Caco-2 (cell line): ENCODE data around the gene GRPR. TPM values are rescaled to one million over a fixed set of nuclear protein-coding genes. Genes with fewer than 3 reads are reported as not detected.
"Not testable (repeated sequence)": the region's sequence is repeated elsewhere in the genome, so short reads cannot be mapped to it uniquely, and the experiment has no call there.

Source experiments
- BruUV-seq: library from RNA; stranded (reverse); fragments of 400-500 nt; replicated peaks from 2 replicates; lab custom pipeline; 2021; lab: Mats Ljungman, UMichigan
- CTCF ChIA-PET: fragments of 300-600 bp; sonication (Branson Sonifier 250); formaldehyde crosslinking; loops from one replicate; lab custom pipeline; 2022; ENCODE audit warnings: antibody characterized with exemption; lab: Charles Lee
- POLR2A ChIA-PET: fragments of 300-600 bp; sonication (Branson Sonifier 250); formaldehyde crosslinking; loops from one replicate; lab custom pipeline; 2022; ENCODE audit warnings: antibody characterized with exemption; lab: Charles Lee
- DNase-seq, 2 experiments: peaks; one replicate each; pipeline versions ENCODE4 v3.0.0 to v3.0.0-alpha.2; 2020 to 2022
- H3K27me3 ChIP-seq: replicated peaks from 2 replicates; pipeline ENCODE4 v1.6.0; 2011; ENCODE audit warnings: low read length; ENCODE audit not compliant: control insufficient read depth, insufficient read depth
- H3K36me3 ChIP-seq: 2 replicates; pipeline ENCODE4 v1.5.1; 2011; ENCODE audit warnings: low read length; ENCODE audit not compliant: control insufficient read depth, insufficient read depth
- H3K4me1 ChIP-seq: fragments of 250-450 bp; sonication (Bioruptor Pico); 2 replicates; pipeline ENCODE4 v1.5.1; 2020; ENCODE audit warnings: mild to moderate bottlenecking
- H3K4me3 ChIP-seq: 2 replicates; pipeline ENCODE4 v1.5.1; 2011; ENCODE audit warnings: low read depth, mild to moderate bottlenecking, control low read depth, low read length
- H3K9me3 ChIP-seq: fragments of 250-450 bp; sonication (Bioruptor Pico); 2 replicates; pipeline ENCODE4 v1.5.1; 2020; ENCODE audit warnings: mild to moderate bottlenecking, moderate library complexity
- H3K27ac Mint-ChIP-seq: one replicate; pipeline ENCODE4 v1.8.0; 2022; ENCODE audit warnings: mixed read lengths; ENCODE audit not compliant: unreplicated experiment
- H3K27me3 Mint-ChIP-seq: one replicate; pipeline ENCODE4 v1.8.0; 2022; ENCODE audit warnings: mixed read lengths; ENCODE audit not compliant: insufficient read depth, unreplicated experiment
- H3K36me3 Mint-ChIP-seq: one replicate; pipeline ENCODE4 v1.8.0; 2022; ENCODE audit warnings: mild to moderate bottlenecking, mixed read lengths; ENCODE audit not compliant: insufficient read depth, unreplicated experiment
- H3K4me1 Mint-ChIP-seq: one replicate; pipeline ENCODE4 v1.8.0; 2022; ENCODE audit warnings: low read depth, mixed read lengths; ENCODE audit not compliant: unreplicated experiment
- H3K4me3 Mint-ChIP-seq: one replicate; pipeline ENCODE4 v1.8.0; 2022; ENCODE audit warnings: mild to moderate bottlenecking, moderate library complexity, mixed read lengths; ENCODE audit not compliant: unreplicated experiment
- H3K9me3 Mint-ChIP-seq: one replicate; pipeline ENCODE4 v1.8.0; 2022; ENCODE audit warnings: mixed read lengths; ENCODE audit not compliant: unreplicated experiment
- CTCF ChIP-seq, 2 experiments: fragments of 200-600 bp in 1 of 2; IDR thresholded peaks; 1 replicate in 1 of 2; 2 replicates in 1 of 2; pipeline versions ENCODE4 v1.5.1 to v1.8.0; 2011 to 2022; ENCODE audit warnings: antibody characterized with exemption in 1 of 2, control low read depth in 1 of 2, inconsistent platforms in 1 of 2, low read depth in 1 of 2, low read length in 1 of 2, mild to moderate bottlenecking in 1 of 2, moderate library complexity in 1 of 2; ENCODE audit not compliant: insufficient read depth in 1 of 2, severe bottlenecking in 1 of 2, unreplicated experiment in 1 of 2
- intact Hi-C: fragments of 100-400 bp; cut with micrococcal nuclease; formaldehyde crosslinking; loops from one replicate; pipeline ENCODE4 v1.10.0; 2022; ENCODE audit not compliant: unreplicated experiment
- total RNA-seq: library from RNA; stranded (reverse); gene quantifications from 2 replicates; pipeline ENCODE4 v1.2.3, GENCODE V29; 2022

GRPR gene
- total RNA-seq, 1 experiment from 2014 or later = not detected

- peaks cover 5% of the 10 kb centered on the region for H3K27me3 Mint-ChIP-seq
- H3K9me3 Mint-ChIP-seq = no peaks in the 10 kb centered on the region
- no peak for DNase-seq
- H3K27ac Mint-ChIP-seq = no peak overlapping the region
- Histone ChIP-seq H3K27me3 (no peaks in the 10 kb centered on the region), H3K36me3 (no peaks in the 10 kb centered on the region), H3K4me1 (no peaks in the 10 kb centered on the region), H3K4me3 (no peak overlapping the region), H3K9me3 (no peaks in the 10 kb centered on the region)
- intact Hi-C loops = no loop called here
- H3K4me3 Mint-ChIP-seq = no peak overlapping the region
- no peaks in the 10 kb centered on the region for H3K36me3 Mint-ChIP-seq
- H3K4me1 Mint-ChIP-seq = peaks cover 3% of the 10 kb centered on the region
- ChIA-PET CTCF (no interaction called here), POLR2A (no interaction called here)
- no TSS peak for BruUV-seq
- no peak for TF ChIP-seq CTCF (IDR thresholded peaks at IDR 0.05; ENCODE audit: insufficient read depth in 1 of 2, low read depth in 1 of 2, low read length in 1 of 2, severe bottlenecking in 1 of 2, unreplicated experiment in 1 of 2)
Observed at GRCh38 chrX:16175329-16176061, 52.1 kb downstream of the GRPR start.

- Histone ChIP-seq H3K36me3 (no peaks in the 10 kb centered on the region), H3K4me1 (no peaks in the 10 kb centered on the region), H3K4me3 (no peak overlapping the region), H3K9me3 (no peaks in the 10 kb centered on the region), H3K27me3 (no peaks in the 10 kb centered on the region)
- peaks cover 8% of the 10 kb centered on the region for H3K4me1 Mint-ChIP-seq
- no peak for DNase-seq
- H3K36me3 Mint-ChIP-seq = no peaks in the 10 kb centered on the region
- ChIA-PET POLR2A (no interaction called here), CTCF (no interaction called here)
- no peak for TF ChIP-seq CTCF (IDR thresholded peaks at IDR 0.05; ENCODE audit: insufficient read depth in 1 of 2, low read depth in 1 of 2, low read length in 1 of 2, severe bottlenecking in 1 of 2, unreplicated experiment in 1 of 2)
- H3K27ac Mint-ChIP-seq = no peak overlapping the region
- no TSS peak for BruUV-seq
- intact Hi-C loops = no loop called here
- H3K9me3 Mint-ChIP-seq = no peaks in the 10 kb centered on the region
- H3K4me3 Mint-ChIP-seq = no peak overlapping the region
- H3K27me3 Mint-ChIP-seq = peaks cover 5% of the 10 kb centered on the region
Observed at GRCh38 chrX:16177260-16177659, 53.9 kb downstream of the GRPR start.

- H3K4me1 Mint-ChIP-seq, POLR2A ChIA-PET, H3K4me3 ChIP-seq, H3K27me3 ChIP-seq, DNase-seq, H3K4me3 Mint-ChIP-seq, H3K9me3 Mint-ChIP-seq, H3K36me3 ChIP-seq, H3K9me3 ChIP-seq, BruUV-seq, H3K4me1 ChIP-seq, H3K27ac Mint-ChIP-seq, H3K36me3 Mint-ChIP-seq, CTCF ChIA-PET, intact Hi-C loops, H3K27me3 Mint-ChIP-seq: not testable (repeated sequence)
Observed at GRCh38 chrX:16183843-16184242, 60.5 kb downstream of the GRPR start.
